Panc1 (cell line): ENCODE measurements around the gene INCA1. TPM values are rescaled to one million over a fixed set of nuclear protein-coding genes. Genes with fewer than 3 reads are reported as not detected.

Experiments used
- ATAC-seq: fragments of 200-7000 bp; cut with Tn5 transposase; 2 replicates; pipeline ENCODE4 v1.9.1; 2020; ENCODE audit warnings: mild to moderate bottlenecking, moderate library complexity
- BruUV-seq: library from RNA; stranded (reverse); fragments of 400-500 nt; replicated peaks from 2 replicates; lab custom pipeline; 2021; lab: Mats Ljungman, UMichigan
- CTCF ChIA-PET: fragments of 300-600 bp; sonication (Branson Sonifier 250); formaldehyde crosslinking; loops from one replicate; lab custom pipeline; 2022; ENCODE audit warnings: antibody characterized with exemption; lab: Charles Lee
- POLR2A ChIA-PET: fragments of 300-600 bp; sonication (Branson Sonifier 250); formaldehyde crosslinking; loops from one replicate; lab custom pipeline; 2022; ENCODE audit warnings: antibody characterized with exemption; lab: Charles Lee
- DNase-seq: peaks from one replicate; pipeline ENCODE4 v3.0.0-alpha.2; 2010; ENCODE audit warnings: low read depth, low spot score
- H3K27ac ChIP-seq: 2 replicates; pipeline ENCODE4 v1.5.1; 2011; ENCODE audit warnings: mild to moderate bottlenecking, low read length, inconsistent platforms
- H3K27me3 ChIP-seq: fragments of 200-500 bp; sonication (Bioruptor generic); 2 replicates; pipeline ENCODE4 v1.6.0; 2014; ENCODE audit warnings: low read length, inconsistent platforms; ENCODE audit not compliant: control insufficient read depth, insufficient read depth
- H3K36me3 ChIP-seq: fragments of 200-500 bp; sonication (Bioruptor generic); 2 replicates; pipeline ENCODE4 v1.5.1; 2014; ENCODE audit warnings: inconsistent platforms, mild to moderate bottlenecking, low read length, moderate library complexity; ENCODE audit not compliant: control insufficient read depth, insufficient read depth
- H3K4me1 ChIP-seq: 2 replicates; pipeline ENCODE4 v1.5.1; 2011; ENCODE audit warnings: inconsistent platforms, mild to moderate bottlenecking, low read length, moderate library complexity; ENCODE audit not compliant: control insufficient read depth, insufficient read depth
- H3K4me3 ChIP-seq, 2 experiments: 2 replicates each; pipeline ENCODE4 v1.5.1; 2011 to 2012; ENCODE audit warnings: low read depth in 2 of 2, low read length in 2 of 2, mild to moderate bottlenecking in 2 of 2, inconsistent platforms in 1 of 2, moderate library complexity in 1 of 2
- H3K9me3 ChIP-seq: fragments of 200-500 bp; sonication (Bioruptor generic); 2 replicates; pipeline ENCODE4 v1.5.1; 2014; ENCODE audit warnings: low read depth, mild to moderate bottlenecking, inconsistent platforms, low read length, moderate library complexity; ENCODE audit not compliant: control insufficient read depth, insufficient read depth
- CTCF ChIP-seq: fragments of 450-650 bp; IDR thresholded peaks from 2 replicates; pipeline ENCODE4 v1.5.1; 2017; ENCODE audit warnings: mild to moderate bottlenecking
- POLR2AphosphoS5 ChIP-seq: IDR thresholded peaks from 2 replicates; pipeline ENCODE4 v1.6.1; 2012; ENCODE audit warnings: mild to moderate bottlenecking, low read depth, low read length, moderate library complexity
- REST ChIP-seq, 2 experiments: IDR thresholded peaks; 2 replicates each; pipeline ENCODE4 v1.6.1; 2011 to 2012; ENCODE audit warnings: low read depth in 2 of 2, control low read depth in 1 of 2, low read length in 1 of 2, mild to moderate bottlenecking in 1 of 2, moderate library complexity in 1 of 2; ENCODE audit not compliant: insufficient read depth in 1 of 2
- SIN3A ChIP-seq: IDR thresholded peaks from 2 replicates; pipeline ENCODE4 v1.6.1; 2012; ENCODE audit warnings: low read depth, mild to moderate bottlenecking, low read length, moderate library complexity, borderline replicate concordance; ENCODE audit not compliant: insufficient read depth
- TCF7L2 ChIP-seq: IDR thresholded peaks from 2 replicates; pipeline ENCODE4 v1.6.1; 2011; ENCODE audit warnings: mild to moderate bottlenecking, low read depth, low read length, inconsistent platforms
- in situ Hi-C: cut with HindIII; loops from 2 replicates; pipeline ENCODE4 v1.10.0; 2016; ENCODE audit warnings: low sequenced_read_pairs, low pct_unique_long_range_greater_than_20kb
- intact Hi-C: fragments of 100-400 bp; cut with micrococcal nuclease; formaldehyde crosslinking; loops from one replicate; pipeline ENCODE4 v1.10.0; 2022; ENCODE audit not compliant: unreplicated experiment
- total RNA-seq: library from RNA; stranded (reverse); gene quantifications from one replicate; pipeline ENCODE4 v1.2.1, GENCODE V29; 2021; ENCODE audit not compliant: unreplicated experiment

INCA1 gene
- total RNA-seq, 1 experiment from 2014 or later = 1.7 TPM

GRCh38 chr17:5020502-5021023 lies 23.2 kb upstream of the INCA1 start:
- ChIA-PET CTCF (no interaction called here), POLR2A (no interaction called here)
- Histone ChIP-seq H3K4me3 (no peak overlapping the region), H3K27ac (no peak overlapping the region), H3K9me3 (no peaks in the 10 kb centered on the region), H3K27me3 (no peaks in the 10 kb centered on the region), H3K36me3 (no peaks in the 10 kb centered on the region), H3K4me1 (no peaks in the 10 kb centered on the region)
- in situ Hi-C loops (no loop called here), intact Hi-C loops (no loop called here)
- DNase-seq (no peak), ATAC-seq (no peak)
- TF ChIP-seq TCF7L2 (no peak), SIN3A (no peak), CTCF (no peak), REST (IDR thresholded peaks at IDR 0.05; ENCODE audit: insufficient read depth in 1 of 2, low read depth in 2 of 2, low read length in 1 of 2) (no peak), POLR2AphosphoS5 (no peak)
- BruUV-seq = no TSS peak

GRCh38 chr17:5019475-5019956 lies 22.2 kb upstream of the INCA1 start:
- Histone ChIP-seq H3K36me3 (no peaks in the 10 kb centered on the region; the same call in 1 of the 2 replicates), H3K9me3 (no peaks in the 10 kb centered on the region), H3K4me3 (no peak overlapping the region), H3K27me3 (no peaks in the 10 kb centered on the region), H3K27ac (no peak overlapping the region), H3K4me1 (no peaks in the 10 kb centered on the region)
- intact Hi-C loops (no loop called here), in situ Hi-C loops (no loop called here)
- CTCF ChIA-PET = no interaction called here
- no peak for TF ChIP-seq POLR2AphosphoS5
- TF ChIP-seq REST (IDR thresholded peaks at IDR 0.05; ENCODE audit: insufficient read depth in 1 of 2, low read depth in 2 of 2, low read length in 1 of 2) = no peak
- no peak for TF ChIP-seq CTCF
- no peak for TF ChIP-seq SIN3A
- no peak for TF ChIP-seq TCF7L2
- BruUV-seq = no TSS peak
- DNase-seq (no peak), ATAC-seq (no peak)
- POLR2A ChIA-PET = no interaction called here
